ENCODE data around the gene TMEM63B.
"Not testable (repeated sequence)": the region's sequence is repeated elsewhere in the genome, so short reads cannot be mapped to it uniquely, and the experiment has no call there.

Gene TMEM63B

DNA sequence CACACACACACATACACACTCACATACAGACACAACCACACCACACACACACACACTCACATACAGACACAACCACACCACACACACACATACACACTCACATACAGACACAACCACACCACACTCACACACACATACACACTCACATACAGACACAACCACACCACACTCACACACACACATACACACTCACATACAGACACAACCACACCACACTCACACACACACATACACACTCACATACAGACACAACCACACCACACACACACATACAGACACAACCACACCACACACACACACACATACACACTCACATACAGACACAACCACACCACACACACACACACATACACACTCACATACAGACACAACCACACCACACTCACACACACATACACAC lies 54.4 kb downstream of the TMEM63B start:
- not testable (repeated sequence) for H3K4me3 ChIP-seq (ENCODE audit: low read length); DNase-seq (ENCODE audit: low read depth, low spot score)

DNA sequence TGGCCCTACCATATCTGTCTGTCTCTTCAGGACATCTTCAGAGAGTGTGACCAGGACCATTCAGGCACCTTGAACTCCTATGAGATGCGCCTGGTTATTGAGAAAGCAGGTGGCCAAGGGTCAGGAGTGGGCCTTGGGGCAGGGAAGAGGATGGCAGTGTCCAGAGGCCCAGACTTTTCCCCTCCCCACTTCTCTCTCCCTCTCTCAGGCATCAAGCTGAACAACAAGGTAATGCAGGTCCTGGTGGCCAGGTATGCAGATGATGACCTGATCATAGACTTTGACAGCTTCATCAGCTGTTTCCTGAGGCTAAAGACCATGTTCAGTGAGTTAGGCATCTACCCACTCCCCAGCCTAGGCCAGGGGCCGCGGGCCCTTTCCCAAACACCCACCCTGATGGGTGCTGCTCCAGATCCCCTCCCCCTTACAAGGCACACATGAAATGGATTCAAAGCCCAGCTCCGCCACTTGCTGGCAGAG lies 55.6 kb downstream of the TMEM63B start:
- no peak for DNase-seq (ENCODE audit: low read depth, low spot score)
- no peak overlapping the region for H3K4me3 ChIP-seq (ENCODE audit: low read length)

DNA sequence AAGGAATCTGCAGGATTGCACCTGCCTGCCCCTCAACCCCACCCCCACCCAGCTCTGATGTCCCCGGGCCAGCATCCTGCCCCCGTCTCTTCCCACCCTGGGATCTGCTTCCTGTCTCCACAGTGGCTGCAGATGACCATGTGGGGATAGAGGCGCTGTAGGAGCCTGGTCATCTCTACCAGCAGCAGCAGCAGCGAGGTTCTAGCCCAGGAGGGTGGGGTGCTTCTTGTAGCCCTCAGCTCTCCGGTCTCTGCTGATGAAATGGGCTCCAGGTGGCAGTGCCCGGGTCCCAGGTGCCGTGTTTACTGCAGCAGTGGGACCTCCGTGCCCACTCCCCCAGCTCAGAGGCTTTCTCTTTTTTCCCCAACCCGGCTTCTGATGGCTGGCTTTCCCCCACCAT lies 56.4 kb downstream of the TMEM63B start:
- DNase-seq (ENCODE audit: low read depth, low spot score) = no peak
- no peak overlapping the region for H3K4me3 ChIP-seq (ENCODE audit: low read length)

DNA sequence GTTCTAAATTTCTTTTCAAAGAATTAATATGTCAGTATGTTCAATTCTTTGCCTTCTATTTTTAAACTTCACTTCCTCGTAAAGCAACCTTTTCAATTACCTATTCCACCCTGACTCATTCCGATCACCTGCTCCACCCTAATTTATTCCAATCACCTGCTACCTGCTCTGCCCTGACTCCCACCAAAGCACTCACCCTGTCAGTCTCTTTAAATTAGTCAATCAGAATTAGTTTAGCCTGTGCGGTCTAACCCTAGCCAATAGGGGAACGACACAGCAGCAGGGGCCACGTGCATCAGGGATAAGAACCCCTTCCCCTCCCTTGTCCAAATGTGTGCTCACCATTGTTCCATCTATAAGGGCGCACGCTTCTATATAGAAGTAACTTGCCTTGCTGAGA lies 58.0 kb downstream of the TMEM63B start:
- not testable (repeated sequence) for DNase-seq (ENCODE audit: low read depth, low spot score)

DNA sequence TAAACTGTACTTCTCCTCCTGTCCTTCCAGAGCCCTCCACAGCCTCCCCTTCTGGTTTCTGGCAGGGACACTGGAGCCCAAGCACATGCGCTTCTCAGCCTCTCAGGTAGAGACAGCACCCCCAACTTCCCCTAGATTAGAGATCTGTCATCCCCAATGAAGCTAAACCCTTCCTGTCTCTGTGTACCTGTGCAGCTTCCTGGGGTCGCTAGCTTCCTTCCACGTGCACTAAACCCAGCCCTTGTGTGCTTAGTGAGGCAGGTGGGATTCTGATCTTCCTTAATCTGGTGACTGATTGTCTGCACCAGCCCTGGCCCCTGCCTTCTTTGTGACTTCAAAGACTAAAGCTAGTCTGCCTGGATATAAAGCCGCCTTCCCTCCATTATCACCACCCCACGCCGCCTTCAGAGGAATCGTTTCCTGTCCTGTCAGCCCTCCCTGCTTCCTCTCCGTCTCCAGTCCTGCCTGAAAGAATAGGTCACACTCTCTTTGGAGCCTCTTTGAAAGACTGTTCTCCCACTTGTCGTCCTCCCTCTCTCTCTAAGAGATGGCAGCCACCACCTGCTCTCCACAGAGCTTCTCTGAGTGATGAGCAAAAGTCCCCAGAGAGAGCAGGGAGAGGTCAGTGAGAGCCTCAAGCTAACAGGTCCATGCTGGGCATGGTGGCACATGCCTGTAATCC lies 58.7 kb downstream of the TMEM63B start:
- DNase-seq (ENCODE audit: low read depth, low spot score) = no peak
- no peak overlapping the region for H3K4me3 ChIP-seq (ENCODE audit: low read length)

More for the DNA sequence above, 58.0 kb downstream of the TMEM63B start:
- H3K4me3 ChIP-seq (ENCODE audit: low read length) = not testable (repeated sequence)

DNA sequence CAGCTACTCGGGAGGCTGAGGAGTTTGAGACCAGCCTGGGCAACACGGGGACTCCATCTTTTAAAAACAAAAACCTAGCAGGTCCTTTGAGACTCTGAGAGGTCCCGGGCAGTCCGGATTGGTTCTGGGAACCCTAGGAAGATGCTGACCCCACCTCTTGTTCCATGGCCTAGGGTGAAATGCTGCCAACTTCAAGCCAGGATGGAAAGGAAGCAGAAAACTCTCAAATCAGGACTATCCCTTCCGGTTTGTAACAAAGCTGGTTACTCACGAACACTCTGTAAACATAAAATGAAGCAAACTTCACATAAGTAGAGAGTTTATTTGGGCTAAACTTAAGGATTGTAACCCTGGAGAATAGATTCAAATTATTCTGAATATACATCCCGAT lies 59.3 kb downstream of the TMEM63B start:
- H3K4me3 ChIP-seq (ENCODE audit: low read length) = no peak overlapping the region
- DNase-seq (ENCODE audit: low read depth, low spot score) = no peak

DNA sequence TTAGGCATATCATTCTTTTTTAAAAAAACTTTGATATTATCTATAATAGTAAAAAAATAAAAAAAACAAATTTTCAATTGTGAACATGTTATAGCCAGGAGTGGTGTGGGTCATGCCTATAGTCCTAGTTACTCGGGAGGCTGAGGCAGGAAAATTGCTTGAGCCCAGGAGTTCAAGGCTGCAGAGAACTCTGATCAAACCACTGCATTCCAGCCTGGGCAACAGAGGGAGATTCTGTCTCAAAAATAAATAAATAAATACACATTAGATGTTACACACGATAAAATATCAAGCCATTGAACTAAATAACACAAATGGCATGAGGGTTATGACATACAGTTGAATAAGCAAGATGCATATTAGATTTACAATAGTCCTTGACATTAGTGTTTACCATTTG lies 61.5 kb downstream of the TMEM63B start:
- H3K4me3 ChIP-seq (ENCODE audit: low read length) = no peak overlapping the region
- DNase-seq (ENCODE audit: low read depth, low spot score) = no peak

DNA sequence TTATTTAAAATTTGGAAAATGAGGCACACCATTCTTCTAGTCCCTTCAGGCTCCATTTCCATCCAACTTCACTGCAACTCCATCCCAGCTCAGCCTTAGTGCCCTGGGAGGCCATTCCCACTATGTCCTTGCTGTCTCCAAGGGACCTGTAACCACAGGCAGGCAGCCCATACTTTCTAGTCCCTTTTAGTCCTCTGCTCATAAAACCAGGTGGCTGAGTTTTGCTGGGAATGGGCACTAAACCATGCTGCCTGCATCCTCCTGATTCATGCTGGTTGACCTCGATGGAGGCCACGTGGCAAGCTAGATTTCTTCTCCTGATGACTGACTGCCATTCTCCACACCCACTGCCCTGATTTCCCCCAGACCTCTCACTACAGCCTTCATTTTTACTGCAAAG lies 61.9 kb downstream of the TMEM63B start:
- no peak overlapping the region for H3K4me3 ChIP-seq (ENCODE audit: low read length)
- DNase-seq (ENCODE audit: low read depth, low spot score) = no peak

DNA sequence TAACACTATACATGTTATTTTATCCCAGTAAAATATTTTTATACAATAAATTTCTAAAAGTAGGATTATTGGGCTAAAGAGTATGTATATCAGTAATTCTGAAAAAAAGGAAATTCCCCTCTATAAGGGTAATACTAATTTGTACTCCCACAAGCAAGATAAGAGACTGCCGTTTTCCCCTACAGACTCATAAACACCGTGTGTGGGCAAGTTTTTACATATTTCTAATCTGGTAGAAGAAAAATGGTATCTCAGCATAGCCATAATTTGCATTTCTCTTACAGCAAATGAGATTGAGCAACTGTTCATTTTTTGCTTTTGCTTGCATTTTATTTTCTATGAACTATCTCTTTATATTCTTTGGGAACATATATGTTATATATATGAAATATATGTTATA lies 63.4 kb downstream of the TMEM63B start:
- DNase-seq (ENCODE audit: low read depth, low spot score) = no peak
- no peak overlapping the region for H3K4me3 ChIP-seq (ENCODE audit: low read length)

DNA sequence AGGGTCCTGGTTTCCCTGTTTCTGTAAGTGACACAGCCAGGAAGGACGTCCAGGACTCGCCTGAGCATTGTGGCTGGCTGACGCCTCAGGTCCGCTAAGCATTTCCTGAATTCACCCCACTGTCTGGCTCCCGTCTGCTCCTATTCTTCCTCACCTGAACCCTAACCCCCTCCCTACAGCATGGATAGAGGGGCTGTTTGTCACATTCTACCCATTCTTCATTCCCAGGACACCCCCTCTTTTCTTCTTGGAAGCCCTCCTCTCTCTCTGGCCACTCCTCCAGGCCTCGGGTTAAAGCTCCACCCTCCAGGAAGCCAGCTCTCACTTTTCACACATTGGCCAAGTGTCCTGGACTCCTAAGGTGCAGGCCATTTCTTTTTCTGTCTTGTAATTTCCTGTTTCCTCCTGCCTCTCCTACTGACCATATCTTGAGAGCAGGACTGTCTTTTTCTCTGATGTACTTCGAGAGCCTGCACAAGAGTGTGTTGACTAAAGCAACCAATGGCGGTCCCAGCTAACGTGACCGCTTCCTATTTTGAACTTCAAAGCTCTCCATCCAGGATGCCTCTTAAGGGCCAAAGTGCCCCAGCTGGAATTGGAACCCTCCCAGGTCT lies 65.2 kb downstream of the TMEM63B start:
- no peak for DNase-seq (ENCODE audit: low read depth, low spot score)
- no peak overlapping the region for H3K4me3 ChIP-seq (ENCODE audit: low read length)

DNA sequence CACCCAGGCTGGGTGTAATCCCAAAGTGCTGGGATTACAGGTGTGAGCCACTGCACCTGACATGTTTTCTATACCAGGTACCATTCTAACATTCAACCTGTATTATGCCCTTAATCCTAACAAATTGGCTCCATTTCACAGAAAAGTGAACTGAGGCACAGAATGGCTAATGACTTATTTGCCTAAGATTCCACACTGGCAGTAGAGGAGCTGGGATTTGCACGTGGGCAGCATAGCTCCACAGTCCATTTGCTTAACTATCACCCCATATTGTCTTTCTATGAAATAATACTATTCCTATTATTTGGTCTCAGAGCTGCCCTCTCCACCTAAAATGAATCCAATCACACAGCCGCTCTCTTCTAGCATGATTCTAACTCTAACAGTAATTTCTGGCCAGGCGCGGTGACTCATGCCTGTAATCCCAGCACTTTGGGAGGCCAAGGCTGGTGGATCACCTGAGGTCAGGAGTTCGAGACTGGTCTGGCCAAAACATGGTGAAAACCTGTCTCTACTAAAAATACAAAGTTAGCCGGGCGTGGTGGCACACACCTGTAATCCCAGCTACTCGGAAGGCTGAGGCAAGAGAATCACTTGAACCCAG lies 66.1 kb downstream of the TMEM63B start:
- H3K4me3 ChIP-seq (ENCODE audit: low read length) = no peak overlapping the region
- DNase-seq (ENCODE audit: low read depth, low spot score) = no peak

DNA sequence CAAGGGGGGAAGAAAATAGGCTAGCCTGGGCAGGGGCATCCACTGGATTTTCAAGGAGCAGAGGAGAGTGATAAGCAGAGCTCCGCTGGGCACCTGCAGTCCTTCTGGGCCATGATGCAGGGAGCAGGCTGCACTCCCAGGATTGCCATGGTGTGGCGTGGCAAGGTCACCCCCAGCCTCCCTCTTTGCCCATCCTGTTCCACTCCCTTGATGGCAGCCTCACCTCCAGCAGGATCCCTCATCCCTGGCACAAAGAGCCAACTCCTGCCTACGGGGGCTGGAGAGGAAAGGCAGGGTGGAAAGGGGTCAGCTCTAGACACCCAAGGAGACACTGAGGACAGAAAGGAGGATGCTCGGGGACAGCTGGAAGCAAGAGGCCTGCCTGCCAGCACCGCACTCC lies 67.0 kb downstream of the TMEM63B start:
- no peak for DNase-seq (ENCODE audit: low read depth, low spot score)
- H3K4me3 ChIP-seq (ENCODE audit: low read length) = no peak overlapping the region

DNA sequence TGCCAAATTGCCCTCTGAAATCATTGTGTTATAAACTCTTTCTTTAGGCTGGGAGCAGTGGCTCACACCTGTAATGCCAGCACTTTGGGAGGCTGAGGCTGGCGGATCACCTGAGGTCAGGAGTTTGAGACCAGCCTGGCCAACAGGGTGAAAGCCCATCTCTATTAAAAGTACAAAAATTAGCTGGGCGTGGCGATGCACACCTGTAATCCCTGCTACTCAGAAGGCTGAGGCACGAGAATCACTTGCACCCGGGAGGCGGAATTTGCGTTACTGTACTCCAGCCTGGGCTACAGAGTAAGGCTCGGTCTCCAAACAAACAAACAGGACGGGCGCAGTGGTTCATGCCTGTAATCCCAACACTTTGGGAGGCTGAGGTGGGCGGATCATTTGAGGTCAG lies 69.0 kb downstream of the TMEM63B start:
- DNase-seq (ENCODE audit: low read depth, low spot score); H3K4me3 ChIP-seq (ENCODE audit: low read length): not testable (repeated sequence)

DNA sequence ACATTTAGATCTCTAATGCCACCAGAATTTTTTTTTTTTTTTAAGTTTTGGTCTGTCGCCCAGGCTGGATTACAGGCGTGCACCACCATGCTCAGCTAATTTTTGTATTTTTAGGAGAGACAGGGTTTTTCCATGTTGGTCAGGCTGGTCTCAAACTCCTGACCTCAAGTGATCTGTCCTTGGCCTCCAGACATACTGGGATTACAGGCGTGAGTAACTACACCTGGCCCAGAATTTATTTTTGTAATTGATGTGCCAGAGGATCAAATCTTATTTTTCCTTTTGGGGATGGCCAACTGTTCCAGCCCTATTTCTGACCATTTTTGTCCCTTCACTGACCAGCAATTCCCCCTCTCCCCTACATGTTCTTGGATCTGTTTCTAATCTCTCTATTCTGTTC lies 71.3 kb downstream of the TMEM63B start:
- no peak overlapping the region for H3K4me3 ChIP-seq (ENCODE audit: low read length)
- no peak for DNase-seq (ENCODE audit: low read depth, low spot score)

DNA sequence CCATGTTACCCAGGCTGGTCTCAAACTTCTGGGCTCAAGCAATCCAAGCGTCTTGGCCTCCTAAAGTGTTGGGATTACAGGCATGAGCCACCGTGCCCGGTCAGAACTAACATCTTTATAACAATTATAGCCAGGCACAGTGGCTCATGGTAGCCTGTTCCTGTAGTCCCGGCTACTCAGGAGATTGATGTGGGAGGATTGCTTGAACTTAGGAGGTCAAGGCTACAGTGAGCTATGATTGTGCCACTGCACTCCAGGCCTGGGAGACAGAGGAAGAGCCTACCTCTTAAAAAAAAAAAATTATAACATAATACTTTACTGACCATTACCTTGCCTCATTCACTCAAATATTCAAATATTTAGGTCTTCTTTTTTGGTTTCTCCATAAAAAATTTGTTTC lies 72.5 kb downstream of the TMEM63B start:
- no peak overlapping the region for H3K4me3 ChIP-seq (ENCODE audit: low read length)
- no peak for DNase-seq (ENCODE audit: low read depth, low spot score)

DNA sequence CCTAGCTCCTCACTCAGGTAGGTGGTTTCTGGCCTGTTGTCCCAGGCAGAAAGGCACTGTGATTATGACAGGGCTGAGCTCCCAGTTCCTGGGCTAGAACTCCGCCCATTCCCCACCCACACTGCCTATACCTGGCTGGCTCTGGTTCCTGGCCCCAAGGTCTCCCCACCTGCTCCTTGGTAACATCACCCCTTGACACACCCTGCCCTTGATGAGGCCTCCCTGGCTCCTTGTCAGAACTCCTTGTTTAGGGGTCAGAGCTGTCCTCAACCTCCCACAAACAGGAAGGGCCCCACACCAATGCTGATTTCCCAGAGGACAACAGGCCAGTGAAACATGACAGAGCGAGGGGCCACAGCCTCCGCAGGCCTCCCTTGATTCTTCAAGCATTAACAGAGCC lies 73.8 kb downstream of the TMEM63B start:
- DNase-seq (ENCODE audit: low read depth, low spot score) = no peak
- no peak overlapping the region for H3K4me3 ChIP-seq (ENCODE audit: low read length)

DNA sequence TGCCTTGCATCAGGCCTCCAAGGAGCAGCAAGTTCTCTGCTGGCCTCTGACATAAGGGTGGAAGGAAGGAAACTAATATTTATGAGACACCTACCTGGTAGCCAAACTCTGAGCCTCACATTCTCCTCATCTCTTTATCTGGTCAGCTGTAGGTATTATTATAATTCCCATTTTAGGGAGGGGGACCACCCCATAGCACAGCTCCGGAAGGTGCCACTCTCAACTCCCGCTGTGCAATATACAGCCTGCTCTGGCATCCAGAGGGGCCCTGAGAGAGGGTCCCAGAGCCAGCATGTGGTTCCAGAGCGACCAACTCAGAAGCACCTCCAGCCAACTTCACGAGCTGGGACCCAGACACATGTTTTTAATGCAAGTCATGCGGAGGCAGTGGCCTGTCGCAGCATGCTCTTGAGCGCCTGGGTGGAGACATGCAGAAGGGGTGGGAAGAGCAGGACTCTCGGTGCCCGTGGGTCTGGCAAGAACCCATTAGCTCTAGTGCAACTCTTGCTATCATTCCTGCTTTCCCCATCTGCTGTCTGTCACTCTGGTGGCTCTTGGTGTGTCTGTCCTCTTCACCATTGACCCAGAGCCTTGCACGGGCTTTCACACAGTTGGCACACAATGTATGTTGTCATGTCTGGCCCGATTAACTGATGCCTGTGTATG lies 74.4 kb downstream of the TMEM63B start:
- DNase-seq (ENCODE audit: low read depth, low spot score) = no peak
- no peak overlapping the region for H3K4me3 ChIP-seq (ENCODE audit: low read length)

DNA sequence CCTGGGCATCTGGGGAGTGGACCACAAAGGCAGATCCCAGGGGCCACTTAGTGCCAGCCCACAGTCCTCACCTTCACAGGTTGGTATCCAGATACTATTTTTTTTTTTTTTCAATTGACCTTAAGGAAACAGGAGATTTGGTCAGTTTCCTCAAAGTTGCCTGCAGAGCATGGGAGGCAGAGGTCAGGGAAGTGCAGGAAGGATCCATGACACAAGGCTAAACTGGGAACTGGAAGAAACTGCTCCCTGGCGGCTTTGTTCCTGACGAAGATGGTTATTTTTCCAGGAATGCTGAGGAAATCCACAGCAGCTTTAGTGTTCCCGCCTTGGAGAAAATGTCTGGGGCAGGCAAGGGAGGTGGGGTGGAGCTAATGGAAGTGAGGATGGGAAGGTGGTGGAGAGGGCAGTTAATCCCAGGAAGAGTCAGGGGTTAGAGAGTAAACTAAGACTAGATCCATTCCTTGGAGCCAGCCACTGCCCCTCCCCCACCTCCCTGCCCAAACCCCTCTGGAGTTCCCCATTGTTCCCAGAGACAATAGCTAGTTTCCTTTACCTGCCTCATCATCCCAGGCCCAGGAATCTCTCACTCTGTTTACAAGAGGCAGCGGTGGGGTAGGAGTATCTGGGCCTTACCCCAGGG lies 75.1 kb downstream of the TMEM63B start:
- H3K4me3 ChIP-seq (ENCODE audit: low read length) = no peak overlapping the region
- DNase-seq (ENCODE audit: low read depth, low spot score) = no peak

DNA sequence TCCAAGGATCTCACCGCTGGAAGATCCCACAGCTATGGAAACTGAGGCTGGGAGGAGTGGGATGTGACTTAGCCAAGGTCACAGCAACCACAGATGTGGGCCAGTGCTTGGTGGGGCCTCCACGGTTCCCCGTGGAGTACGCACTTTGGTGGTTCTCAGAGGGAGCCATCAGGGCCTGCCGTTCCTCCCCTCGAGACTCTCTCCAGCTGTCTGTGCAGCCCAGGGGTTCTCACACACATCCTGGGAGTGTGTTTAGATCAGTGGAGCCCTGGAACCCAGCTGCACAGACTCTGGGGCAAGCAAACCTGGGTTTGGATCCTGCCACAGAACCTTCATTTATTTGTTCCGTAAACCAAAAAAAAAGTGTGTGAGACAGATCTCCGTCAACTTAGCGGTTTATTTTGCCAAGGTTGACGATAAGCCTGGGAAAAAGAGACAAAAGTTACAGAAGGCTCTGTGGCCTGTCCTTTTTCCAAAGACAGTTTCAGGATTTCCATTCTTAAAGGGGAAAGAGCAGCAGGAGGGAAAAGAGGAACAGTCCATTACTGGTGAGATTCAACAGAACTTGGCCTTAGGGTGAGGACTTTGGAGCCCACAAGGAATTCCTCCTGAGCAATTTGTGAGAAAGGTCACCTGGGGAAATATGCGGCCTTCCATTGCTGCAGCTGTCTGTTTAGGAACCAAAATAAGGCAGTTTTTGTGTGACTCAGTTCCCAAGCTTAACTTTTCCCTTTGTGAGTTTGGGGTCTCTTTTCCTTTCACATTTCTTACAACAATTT lies 75.8 kb downstream of the TMEM63B start:
- DNase-seq (ENCODE audit: low read depth, low spot score) = no peak
- no peak overlapping the region for H3K4me3 ChIP-seq (ENCODE audit: low read length)
